Measurements from ENCODE around the gene BSND. TPM values are rescaled to one million over a fixed set of nuclear protein-coding genes. Genes with fewer than 3 reads are reported as not detected.

BSND gene
- total RNA-seq, 2 donors from 2014 or later: 0.13 to 0.20 TPM

DNA sequence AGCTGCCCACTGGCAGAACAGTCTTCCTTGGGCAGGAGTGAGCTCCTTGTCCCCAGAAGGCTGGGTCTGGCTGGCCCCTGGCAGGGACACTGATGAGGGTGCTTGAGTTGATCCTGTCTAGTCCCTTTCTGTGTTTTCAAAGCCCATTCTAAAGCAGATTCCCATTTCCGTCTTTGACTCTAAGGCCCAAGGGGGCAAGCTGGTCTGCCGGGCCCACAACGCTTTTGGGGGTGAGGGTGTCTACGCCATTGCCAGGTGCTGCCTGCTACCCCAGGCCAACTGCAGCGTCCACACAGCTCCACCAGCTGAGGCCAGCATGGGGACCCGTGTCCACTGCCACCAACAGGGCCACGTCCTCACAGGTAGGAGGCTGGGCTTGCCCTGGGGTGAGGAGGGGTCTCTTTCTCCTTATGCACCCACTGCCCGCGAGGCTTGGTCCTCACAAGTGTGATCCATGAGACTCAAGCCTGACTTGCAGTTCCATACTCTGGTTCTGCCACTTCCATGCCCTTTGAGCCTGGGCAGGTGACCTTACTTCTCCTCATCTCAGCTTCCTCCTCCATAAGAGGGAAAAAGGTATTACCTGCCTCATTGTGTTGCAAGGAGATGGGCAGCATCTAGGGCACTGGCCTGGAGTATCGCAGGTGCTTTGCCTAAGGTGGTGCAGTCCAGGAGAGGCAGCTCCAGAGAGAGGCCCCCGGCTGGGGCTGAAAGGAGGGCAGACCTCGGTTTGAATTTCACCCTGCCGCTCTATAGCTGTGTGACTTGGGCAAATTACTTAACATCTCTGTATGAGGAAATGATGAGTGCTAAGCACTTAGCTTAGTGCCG is 60.8 kb downstream of the BSND start:
- no peak overlapping the region for H3K27ac Mint-ChIP-seq
- no peaks in the 10 kb centered on the region for H3K36me3 ChIP-seq (ENCODE audit: control insufficient read depth, insufficient read depth, low read length)
- no peaks in the 10 kb centered on the region for H3K27me3 Mint-ChIP-seq (ENCODE audit: insufficient read depth)
- TF ChIP-seq, protein P1, sequence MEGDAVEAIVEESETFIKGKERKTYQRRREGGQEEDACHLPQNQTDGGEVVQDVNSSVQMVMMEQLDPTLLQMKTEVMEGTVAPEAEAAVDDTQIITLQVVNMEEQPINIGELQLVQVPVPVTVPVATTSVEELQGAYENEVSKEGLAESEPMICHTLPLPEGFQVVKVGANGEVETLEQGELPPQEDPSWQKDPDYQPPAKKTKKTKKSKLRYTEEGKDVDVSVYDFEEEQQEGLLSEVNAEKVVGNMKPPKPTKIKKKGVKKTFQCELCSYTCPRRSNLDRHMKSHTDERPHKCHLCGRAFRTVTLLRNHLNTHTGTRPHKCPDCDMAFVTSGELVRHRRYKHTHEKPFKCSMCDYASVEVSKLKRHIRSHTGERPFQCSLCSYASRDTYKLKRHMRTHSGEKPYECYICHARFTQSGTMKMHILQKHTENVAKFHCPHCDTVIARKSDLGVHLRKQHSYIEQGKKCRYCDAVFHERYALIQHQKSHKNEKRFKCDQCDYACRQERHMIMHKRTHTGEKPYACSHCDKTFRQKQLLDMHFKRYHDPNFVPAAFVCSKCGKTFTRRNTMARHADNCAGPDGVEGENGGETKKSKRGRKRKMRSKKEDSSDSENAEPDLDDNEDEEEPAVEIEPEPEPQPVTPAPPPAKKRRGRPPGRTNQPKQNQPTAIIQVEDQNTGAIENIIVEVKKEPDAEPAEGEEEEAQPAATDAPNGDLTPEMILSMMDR (conservative IDR thresholded peaks at IDR 0.05): no peak
- H3K9ac ChIP-seq (ENCODE audit: extremely low read depth, low read length, poor library complexity, severe bottlenecking): no peak overlapping the region
- no peaks in the 10 kb centered on the region for H3K27me3 ChIP-seq (ENCODE audit: control insufficient read depth, insufficient read depth, low read length, poor library complexity, severe bottlenecking)
- no peaks in the 10 kb centered on the region for H3K9me3 Mint-ChIP-seq
- H3K4me3 ChIP-seq (ENCODE audit: low read length): no peak overlapping the region
- peaks cover 52% of the 10 kb centered on the region for H3K36me3 Mint-ChIP-seq (ENCODE audit: low read depth)
- no peaks in the 10 kb centered on the region for H3K9me3 ChIP-seq (ENCODE audit: control insufficient read depth, low read length)
- H3K27ac ChIP-seq (ENCODE audit: low read depth, low read length): no peak overlapping the region
- DNase-seq: no peak
- WGBS, 2 experiments (ENCODE audit: insufficient coverage in 1 of 2, insufficient read length in 1 of 2): 92% methylated on average over 11 to 14 of the region's 14 CpGs
- H3K4me1 Mint-ChIP-seq: no peaks in the 10 kb centered on the region
- no peaks in the 10 kb centered on the region for H3K4me1 ChIP-seq (ENCODE audit: control insufficient read depth, insufficient read depth, low read length)
- H3K4me3 Mint-ChIP-seq: no peak overlapping the region

DNA sequence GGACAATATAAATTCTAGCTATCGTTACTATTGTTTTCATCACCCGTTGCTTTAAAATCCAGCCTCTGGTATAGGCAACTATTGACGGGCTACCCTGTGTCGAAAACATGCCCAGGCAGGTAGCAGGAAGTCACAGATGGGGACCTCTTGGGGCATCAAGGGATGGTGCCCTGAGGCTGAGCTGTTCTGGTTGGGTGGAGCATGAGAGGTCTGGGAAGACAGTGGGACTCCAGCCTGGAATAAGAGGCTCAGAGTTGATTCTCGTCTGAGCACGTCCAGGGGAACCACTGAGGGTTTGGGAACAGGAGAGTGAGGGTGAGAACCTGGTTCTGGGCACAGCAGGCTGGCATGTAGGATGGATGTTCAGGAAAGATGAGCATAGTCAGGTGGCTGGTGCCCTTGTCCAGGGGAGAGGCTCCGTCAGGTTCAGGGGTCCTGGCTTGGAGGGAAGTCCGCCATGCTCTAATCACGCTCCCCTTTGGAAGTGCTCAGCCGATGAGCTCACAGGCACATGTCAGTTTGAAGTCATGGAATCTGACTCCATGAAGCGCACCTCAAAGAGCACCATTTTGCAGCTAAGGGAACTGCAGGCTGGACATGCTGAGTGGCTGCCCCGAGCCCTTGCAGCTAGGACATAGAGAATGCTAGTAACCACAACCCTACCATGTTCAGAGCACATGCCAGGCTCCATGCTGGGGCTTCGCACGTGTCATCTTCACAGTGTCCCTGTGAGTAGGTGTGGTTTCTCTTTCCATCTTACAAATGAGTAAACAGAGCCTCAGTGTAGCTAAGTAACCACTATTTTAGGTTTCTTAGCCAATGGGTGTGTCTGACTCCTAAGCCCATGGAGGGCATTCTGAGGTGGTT is 61.6 kb downstream of the BSND start:
- Histone ChIP-seq H3K27ac (ENCODE audit: low read depth, low read length) (no peak overlapping the region), H3K4me3 (ENCODE audit: low read length) (no peak overlapping the region), H3K27me3 (ENCODE audit: control insufficient read depth, insufficient read depth, low read length, poor library complexity, severe bottlenecking) (no peaks in the 10 kb centered on the region), H3K36me3 (ENCODE audit: control insufficient read depth, insufficient read depth, low read length) (peaks cover under 1% of the 10 kb centered on the region), H3K9me3 (ENCODE audit: control insufficient read depth, low read length) (no peaks in the 10 kb centered on the region), H3K9ac (ENCODE audit: extremely low read depth, low read length, poor library complexity, severe bottlenecking) (no peak overlapping the region), H3K4me1 (ENCODE audit: control insufficient read depth, insufficient read depth, low read length) (no peaks in the 10 kb centered on the region)
- TF ChIP-seq, protein P1 (conservative IDR thresholded peaks at IDR 0.05): no peak
- no peak overlapping the region for H3K4me3 Mint-ChIP-seq
- peaks cover 57% of the 10 kb centered on the region for H3K36me3 Mint-ChIP-seq (ENCODE audit: low read depth)
- DNase-seq: no peak
- WGBS, 2 experiments (ENCODE audit: insufficient coverage in 1 of 2, insufficient read length in 1 of 2): 92 to 97% methylated on average over 12 to 14 of the region's 14 CpGs
- no peaks in the 10 kb centered on the region for H3K27me3 Mint-ChIP-seq (ENCODE audit: insufficient read depth)
- H3K4me1 Mint-ChIP-seq: no peaks in the 10 kb centered on the region
- peak overlapping the region; percentile 52 for H3K27ac Mint-ChIP-seq
- H3K9me3 Mint-ChIP-seq: no peaks in the 10 kb centered on the region

DNA sequence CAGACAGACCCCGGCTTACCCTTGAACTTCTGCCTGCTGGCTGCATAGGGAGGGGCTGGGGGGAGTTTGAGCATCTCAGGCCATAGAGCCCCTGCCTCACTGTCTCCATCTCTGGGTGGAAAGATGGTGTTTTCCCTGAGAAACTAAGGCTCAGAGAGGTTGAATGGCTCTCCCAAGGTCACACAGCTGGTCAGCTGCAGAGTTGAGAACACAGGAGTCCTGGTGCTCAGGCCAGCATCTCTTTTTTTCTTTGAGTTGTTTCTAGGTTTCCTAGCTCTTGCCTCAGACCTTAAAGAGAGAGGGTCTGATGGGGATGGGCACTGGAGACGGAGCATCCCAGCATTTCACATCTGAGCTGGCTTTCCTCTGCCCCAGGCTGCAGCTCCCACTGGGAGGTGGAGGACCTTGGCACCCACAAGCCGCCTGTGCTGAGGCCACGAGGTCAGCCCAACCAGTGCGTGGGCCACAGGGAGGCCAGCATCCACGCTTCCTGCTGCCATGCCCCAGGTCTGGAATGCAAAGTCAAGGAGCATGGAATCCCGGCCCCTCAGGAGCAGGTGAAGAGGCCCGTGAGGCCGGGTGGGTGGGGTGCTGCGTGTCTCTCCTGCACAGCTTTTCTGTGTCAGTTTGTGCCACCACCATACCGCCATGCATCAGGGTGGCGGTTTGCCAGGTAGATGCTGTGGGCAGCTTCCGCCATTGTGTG is 62.4 kb downstream of the BSND start:
- WGBS, 2 experiments (ENCODE audit: insufficient coverage in 1 of 2, insufficient read length in 1 of 2): 88 to 97% methylated on average over 9 to 13 of the region's 13 CpGs
- Histone ChIP-seq H3K4me3 (ENCODE audit: low read length) (no peak overlapping the region), H3K4me1 (ENCODE audit: control insufficient read depth, insufficient read depth, low read length) (no peaks in the 10 kb centered on the region), H3K36me3 (ENCODE audit: control insufficient read depth, insufficient read depth, low read length) (peaks cover 8% of the 10 kb centered on the region), H3K27ac (ENCODE audit: low read depth, low read length) (no peak overlapping the region), H3K9me3 (ENCODE audit: control insufficient read depth, low read length) (no peaks in the 10 kb centered on the region), H3K9ac (ENCODE audit: extremely low read depth, low read length, poor library complexity, severe bottlenecking) (no peak overlapping the region), H3K27me3 (ENCODE audit: control insufficient read depth, insufficient read depth, low read length, poor library complexity, severe bottlenecking) (no peaks in the 10 kb centered on the region)
- no peaks in the 10 kb centered on the region for H3K4me1 Mint-ChIP-seq
- no peaks in the 10 kb centered on the region for H3K27me3 Mint-ChIP-seq (ENCODE audit: insufficient read depth)
- TF ChIP-seq, protein P1 (conservative IDR thresholded peaks at IDR 0.05): no peak
- H3K9me3 Mint-ChIP-seq: no peaks in the 10 kb centered on the region
- peaks cover 62% of the 10 kb centered on the region for H3K36me3 Mint-ChIP-seq (ENCODE audit: low read depth)
- no peak overlapping the region for H3K27ac Mint-ChIP-seq
- no peak for DNase-seq
- no peak overlapping the region for H3K4me3 Mint-ChIP-seq
